AG04450 (cell line): ENCODE results near the gene ADAMTS17. TPM values are rescaled to one million over a fixed set of nuclear protein-coding genes. Genes with fewer than 3 reads are reported as not detected.

Experiments
- CTCF ChIA-PET: fragments of 300-600, 350-600 bp; formaldehyde crosslinking; extraction: SDS; loops from one replicate; lab custom pipeline; 2022; ENCODE audit warnings: antibody characterized with exemption, inconsistent platforms; lab: Charles Lee
- POLR2A ChIA-PET: fragments of 350-600 bp; formaldehyde crosslinking; extraction: SDS; loops from one replicate; lab custom pipeline; 2021; ENCODE audit warnings: antibody characterized with exemption, inconsistent platforms; lab: Yijun Ruan, JAX
- DNase-seq: peaks from one replicate; pipeline ENCODE4 v3.0.0-alpha.2; 2011; ENCODE audit warnings: low read depth, low spot score
- H3K27ac ChIP-seq: one replicate; pipeline ENCODE4 v1.5.1; 2012; ENCODE audit warnings: low read depth, low read length, control low read depth
- H3K27me3 ChIP-seq: one replicate; pipeline ENCODE4 v1.6.0; 2012; ENCODE audit warnings: low read length; ENCODE audit not compliant: control insufficient read depth, insufficient read depth
- H3K4me3 ChIP-seq: 2 replicates; pipeline ENCODE4 v1.5.1; 2011; ENCODE audit warnings: mild to moderate bottlenecking, low read depth, low read length, control low read depth
- H3K9me3 ChIP-seq: 2 replicates; pipeline ENCODE4 v1.5.1; 2012; ENCODE audit warnings: low read length; ENCODE audit not compliant: control insufficient read depth, insufficient read depth
- CTCF ChIP-seq: IDR thresholded peaks from 2 replicates; pipeline ENCODE4 v1.5.1; 2011; ENCODE audit warnings: low read depth, low read length, control low read depth, inconsistent platforms
- polyA plus RNA-seq: library from polyadenylated mRNA; depleted of rRNA; stranded (reverse); fragments of >200 nt; gene quantifications from 2 replicates; pipeline ENCODE4 v1.2.3, GENCODE V29; 2011

Gene ADAMTS17
- polyA plus RNA-seq, 1 experiment = 0.06 TPM

- Histone ChIP-seq H3K4me3 (no peak overlapping the region), H3K9me3 (peaks cover 46% of the 10 kb centered on the region), H3K27ac (no peak overlapping the region), H3K27me3 (no peaks in the 10 kb centered on the region)
- ChIA-PET CTCF (no interaction called here), POLR2A (no interaction called here)
- DNase-seq = no peak
- TF ChIP-seq CTCF = no peak
These were observed 334.2 kb downstream of the ADAMTS17 start for GRCh38 chr15:100007609-100008008.

- TF ChIP-seq CTCF = no peak
- Histone ChIP-seq H3K27ac (no peak overlapping the region), H3K9me3 (peaks cover 53% of the 10 kb centered on the region), H3K27me3 (no peaks in the 10 kb centered on the region), H3K4me3 (no peak overlapping the region)
- no peak for DNase-seq
- POLR2A ChIA-PET = no interaction called here
- CTCF ChIA-PET = no interaction called here
These were observed 336.1 kb downstream of the ADAMTS17 start for GRCh38 chr15:100005715-100006114.

- no peak for TF ChIP-seq CTCF
- ChIA-PET POLR2A (no interaction called here), CTCF (no interaction called here)
- no peak overlapping the region for H3K4me3 ChIP-seq
- DNase-seq = no peak
- H3K27me3 ChIP-seq = no peaks in the 10 kb centered on the region
- H3K27ac ChIP-seq = no peak overlapping the region
- H3K9me3 ChIP-seq = peaks cover 46% of the 10 kb centered on the region
These were observed 336.8 kb downstream of the ADAMTS17 start for GRCh38 chr15:100005013-100005412.

GRCh38 chr15:100002787-100003536 is 338.8 kb downstream of the ADAMTS17 start:
- H3K27ac ChIP-seq = no peak overlapping the region
- no peaks in the 10 kb centered on the region for H3K27me3 ChIP-seq
- ChIA-PET CTCF (no interaction called here), POLR2A (no interaction called here)
- peaks cover 51% of the 10 kb centered on the region for H3K9me3 ChIP-seq
- no peak for DNase-seq
- no peak overlapping the region for H3K4me3 ChIP-seq
- TF ChIP-seq CTCF = no peak

- ChIA-PET POLR2A (no interaction called here), CTCF (no interaction called here)
These were observed 339.6 kb downstream of the ADAMTS17 start for GRCh38 chr15:100002086-100002620.

More at GRCh38 chr15:100002086-100002620, 339.6 kb downstream of the ADAMTS17 start:
- H3K27me3 ChIP-seq = no peaks in the 10 kb centered on the region
- no peak for TF ChIP-seq CTCF
- DNase-seq = no peak
- no peak overlapping the region for H3K27ac ChIP-seq
- H3K4me3 ChIP-seq = no peak overlapping the region
- peaks cover 51% of the 10 kb centered on the region for H3K9me3 ChIP-seq
